Hindlimb muscle (tissue), 1 donor: Measurements from ENCODE around the gene CHD2. TPM values are rescaled to one million over a fixed set of nuclear protein-coding genes. Genes with fewer than 3 reads are reported as not detected.

Experiments used
- DNase-seq: peaks from one replicate; pipeline ENCODE4 v3.0.0-alpha.2; 2013
- polyA plus RNA-seq: library from polyadenylated mRNA; unstranded; fragments of 120-200 nt; gene quantifications from one replicate; pipeline ENCODE4 v1.2.1, GENCODE V29; 2013; ENCODE audit not compliant: insufficient read length

The CHD2 gene
- polyA plus RNA-seq, 1 donor: 57.9 TPM

DNA sequence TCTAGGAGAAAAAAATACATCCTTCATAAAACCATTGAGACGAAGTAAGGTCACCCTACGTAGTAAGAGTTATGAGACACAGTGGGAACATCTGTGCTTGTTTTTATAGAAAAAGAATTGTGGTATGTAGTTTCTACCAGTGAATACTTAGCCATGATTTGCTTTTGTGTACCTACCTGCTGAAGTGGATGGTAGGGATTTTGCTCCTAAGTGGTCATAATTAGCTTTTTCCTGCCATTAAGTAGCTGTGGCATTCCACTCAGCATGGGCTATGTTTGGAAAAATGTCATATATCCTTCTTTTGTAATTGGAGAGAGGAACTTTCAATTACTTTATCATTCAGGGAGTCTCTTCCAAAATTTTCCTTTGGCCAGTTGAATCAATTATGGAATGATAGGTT lies 63.7 kb downstream of the CHD2 start:
- DNase-seq: no peak

DNA sequence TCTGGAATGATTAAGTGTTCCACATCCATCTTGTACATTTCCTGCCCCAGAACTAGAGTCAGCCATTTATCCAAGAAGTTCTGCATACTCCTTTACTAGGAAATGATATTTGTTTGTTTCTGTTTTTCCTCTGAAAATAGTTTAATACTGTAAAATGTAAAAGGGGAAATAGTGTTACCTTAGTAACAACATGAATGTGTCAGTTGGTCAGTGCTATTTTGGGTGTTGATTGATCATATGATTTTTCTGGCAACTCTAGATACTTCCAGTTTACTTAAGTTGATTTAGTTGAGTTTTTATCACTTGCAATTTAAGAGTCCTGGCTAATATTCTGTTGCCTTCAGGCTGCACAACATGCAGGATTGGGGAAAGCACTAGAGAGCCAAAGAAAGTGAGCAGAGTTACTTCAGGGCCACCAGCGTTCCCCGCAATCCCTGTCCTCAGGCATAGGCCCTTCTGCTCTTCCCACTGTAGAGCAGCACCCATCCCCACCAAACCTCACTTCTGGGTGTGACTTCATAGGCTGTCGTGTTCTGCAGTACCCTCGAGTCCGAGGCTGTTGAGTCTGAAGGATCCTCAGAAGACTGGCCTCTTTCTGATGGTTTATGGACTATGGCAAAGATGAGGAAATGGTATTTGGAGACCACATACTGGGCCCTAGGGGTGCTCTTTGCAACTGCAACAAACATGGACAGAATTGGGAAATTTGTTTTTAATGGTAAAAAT lies 69.0 kb downstream of the CHD2 start:
- DNase-seq: no peak

DNA sequence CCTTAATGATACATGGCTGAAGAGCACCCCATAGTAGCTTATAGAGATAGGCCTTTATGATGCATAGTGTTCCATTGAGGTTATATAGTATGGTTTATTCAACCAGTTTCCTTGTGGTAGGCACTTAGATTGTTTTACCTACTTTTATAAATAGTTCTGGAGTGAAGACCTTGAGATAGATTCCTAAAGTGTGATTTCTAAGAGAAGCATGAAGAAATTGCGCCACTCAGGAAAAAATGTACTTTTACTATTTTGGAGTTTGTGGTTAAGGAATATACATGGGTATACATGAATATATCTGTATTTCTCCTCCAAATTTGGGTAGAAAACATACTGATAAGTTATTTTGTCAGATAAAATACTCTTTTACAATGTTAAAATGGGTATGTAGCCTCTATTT lies 70.5 kb downstream of the CHD2 start:
- DNase-seq: no peak

DNA sequence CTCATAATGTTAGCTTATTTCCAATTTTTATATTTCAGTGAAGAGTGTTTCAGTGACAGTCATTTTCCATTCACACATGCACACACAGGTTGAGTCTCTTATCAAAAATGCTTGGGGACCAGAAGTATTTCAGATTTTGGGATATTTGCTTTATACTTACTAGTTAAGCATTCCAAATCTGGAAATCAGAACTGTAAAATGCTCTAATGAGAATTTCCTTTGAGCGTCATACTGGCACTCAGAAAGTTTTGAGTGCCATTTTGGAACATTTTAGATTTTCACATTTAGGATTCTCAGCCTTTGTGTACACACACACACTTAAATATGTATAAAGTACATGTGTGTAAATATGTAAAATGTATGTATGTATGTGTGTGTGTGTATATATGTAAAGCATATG lies 71.0 kb downstream of the CHD2 start:
- DNase-seq: no peak

DNA sequence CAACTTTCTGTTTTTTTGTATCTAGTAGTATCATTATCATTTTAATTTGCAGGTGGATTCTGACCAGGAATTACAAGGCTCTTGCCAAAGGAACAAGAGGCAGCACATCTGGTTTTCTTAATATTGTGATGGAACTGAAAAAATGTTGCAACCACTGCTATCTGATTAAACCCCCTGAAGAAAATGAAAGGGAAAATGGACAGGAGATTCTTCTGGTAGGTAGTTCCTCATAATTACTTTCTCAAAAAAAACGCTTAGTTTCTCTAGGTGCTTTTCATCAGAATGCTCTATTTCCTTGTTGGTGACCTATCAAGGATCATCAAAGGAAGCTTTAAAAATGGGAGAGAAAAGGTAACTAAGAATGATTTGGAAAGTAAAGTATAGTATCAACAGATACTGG lies 71.6 kb downstream of the CHD2 start:
- no peak for DNase-seq

DNA sequence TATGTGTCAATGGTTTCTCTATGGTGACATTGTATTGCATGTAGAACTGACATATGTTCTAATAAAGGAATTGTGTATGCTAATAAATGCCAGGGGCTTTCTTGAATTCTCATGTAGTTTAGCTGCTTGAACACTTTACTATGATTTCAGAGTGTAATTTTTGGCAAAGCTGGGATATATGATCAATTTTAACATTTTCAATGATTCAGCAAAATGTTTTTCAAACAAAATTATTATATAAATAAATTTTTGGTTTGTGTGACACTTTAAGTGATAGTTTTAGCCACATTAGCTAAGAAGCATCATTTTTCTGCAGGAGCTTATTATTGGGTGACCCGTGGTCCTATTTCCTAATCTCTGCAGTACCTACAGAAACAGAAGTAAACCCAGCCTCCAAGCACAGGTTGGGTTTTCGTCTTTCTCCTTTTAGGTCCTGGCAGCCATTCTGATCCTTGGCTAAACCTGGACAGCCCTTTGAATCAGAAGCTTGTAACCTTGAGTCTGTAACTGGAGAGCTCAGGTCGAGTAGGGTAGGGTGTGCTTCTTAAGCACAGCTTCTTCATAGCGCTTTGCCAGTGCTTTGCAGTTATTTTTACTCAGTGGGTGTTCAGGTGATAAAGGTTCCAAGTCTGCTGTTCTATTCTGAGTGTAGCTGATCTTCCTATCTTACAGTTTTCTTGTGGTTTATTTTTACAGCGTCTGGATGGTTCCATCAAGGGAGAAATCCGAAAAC lies 74.2 kb downstream of the CHD2 start:
- no peak for DNase-seq

DNA sequence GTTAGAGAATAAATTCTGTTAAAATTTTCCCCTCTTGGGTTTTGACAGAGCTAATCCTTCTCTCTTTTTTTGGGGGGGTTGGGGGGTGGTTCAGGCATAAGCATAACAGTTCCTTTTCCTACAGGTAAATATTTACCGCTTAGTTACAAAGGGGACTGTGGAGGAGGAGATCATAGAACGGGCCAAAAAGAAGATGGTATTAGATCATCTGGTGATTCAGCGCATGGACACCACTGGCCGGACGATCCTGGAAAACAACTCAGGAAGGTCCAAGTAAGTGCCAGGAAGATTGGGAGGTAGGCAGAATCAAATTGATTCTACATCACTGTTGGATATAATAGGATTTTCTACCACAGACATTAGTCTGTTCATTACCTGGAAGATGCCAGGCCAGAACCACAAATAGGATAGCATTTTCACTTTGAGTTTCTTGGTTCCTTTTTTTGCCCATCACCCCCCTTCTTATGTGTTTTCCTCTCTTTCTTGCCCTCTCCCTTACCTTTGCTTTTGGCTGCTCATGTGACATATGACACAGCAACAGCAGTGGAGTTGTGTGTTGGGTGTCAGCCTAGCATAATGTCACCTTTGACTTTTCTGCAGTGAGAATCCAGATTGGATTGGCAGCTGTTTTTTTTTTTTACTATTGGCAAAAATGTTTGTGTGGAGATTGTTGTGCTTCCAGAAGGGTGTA lies 79.0 kb downstream of the CHD2 start:
- no peak for DNase-seq

DNA sequence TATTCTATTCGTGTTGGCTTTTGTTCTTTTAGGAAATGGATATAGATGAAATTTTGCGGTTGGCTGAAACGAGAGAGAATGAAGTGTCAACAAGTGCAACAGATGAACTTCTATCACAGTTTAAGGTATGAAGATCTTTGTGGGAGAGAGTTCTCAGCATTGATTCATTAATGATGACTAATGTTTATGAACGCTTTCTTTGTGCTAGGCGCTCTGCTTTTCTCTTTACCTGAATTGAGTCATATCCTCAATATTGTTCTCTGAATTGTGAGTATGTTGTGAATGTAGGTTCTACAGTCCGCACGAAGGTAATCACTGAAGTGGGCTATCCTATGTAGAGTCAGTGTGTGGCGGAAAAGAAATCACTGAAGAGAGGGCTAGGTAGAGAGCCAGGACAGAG lies 81.2 kb downstream of the CHD2 start:
- no peak for DNase-seq

DNA sequence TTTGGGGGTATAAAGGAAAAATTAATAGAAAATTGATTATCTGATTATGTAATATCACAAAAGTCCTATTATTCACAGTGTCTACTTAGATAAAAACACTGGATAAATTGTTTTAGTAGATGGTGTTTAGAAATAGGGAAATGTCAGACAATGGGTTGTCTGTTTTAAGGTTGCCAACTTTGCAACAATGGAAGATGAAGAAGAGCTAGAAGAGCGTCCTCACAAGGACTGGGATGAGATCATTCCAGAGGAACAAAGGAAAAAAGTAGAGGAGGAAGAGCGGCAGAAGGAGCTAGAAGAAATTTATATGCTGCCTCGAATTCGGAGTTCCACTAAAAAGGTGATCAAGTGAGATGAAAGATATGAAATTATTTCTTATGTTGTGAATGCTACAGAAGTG lies 84.0 kb downstream of the CHD2 start:
- DNase-seq: no peak

DNA sequence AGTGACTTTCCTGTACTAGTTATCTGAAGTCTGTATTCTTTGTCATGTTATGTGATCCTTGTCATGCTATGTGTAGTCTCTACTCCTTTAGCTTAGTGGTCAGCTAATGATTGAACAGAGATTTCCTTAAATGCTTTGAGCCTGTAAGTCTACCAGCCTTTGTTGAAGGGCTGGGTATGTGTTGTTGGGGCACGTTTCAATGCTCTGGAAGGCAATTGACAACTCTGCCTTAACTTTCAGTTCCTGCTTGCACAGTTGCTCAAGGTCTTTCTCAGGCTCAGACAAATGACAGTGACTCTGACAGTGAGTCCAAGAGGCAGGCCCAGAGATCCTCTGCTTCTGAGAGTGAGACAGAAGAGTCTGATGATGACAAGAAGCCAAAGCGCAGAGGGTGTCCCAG lies 89.3 kb downstream of the CHD2 start:
- DNase-seq: no peak

DNA sequence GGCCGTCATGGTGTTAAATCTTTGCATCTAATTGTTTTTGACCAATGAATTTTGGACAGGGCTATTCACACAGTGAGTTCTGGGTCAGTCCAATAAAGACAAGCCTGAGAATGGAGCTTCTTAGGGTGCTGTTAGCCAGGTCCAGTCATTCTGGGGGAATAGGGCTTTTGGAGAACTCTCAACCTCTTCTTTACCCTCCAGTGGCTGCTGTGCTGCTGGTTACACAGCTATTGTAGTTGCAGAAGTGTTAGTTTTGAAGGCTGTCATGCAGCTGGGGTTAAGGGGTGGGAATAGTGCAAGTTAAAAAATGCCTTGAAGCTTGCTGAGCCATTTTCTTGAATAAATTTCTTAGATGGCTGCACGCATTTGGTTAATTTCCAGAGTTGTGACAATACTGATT lies 89.9 kb downstream of the CHD2 start:
- DNase-seq: no peak

DNA sequence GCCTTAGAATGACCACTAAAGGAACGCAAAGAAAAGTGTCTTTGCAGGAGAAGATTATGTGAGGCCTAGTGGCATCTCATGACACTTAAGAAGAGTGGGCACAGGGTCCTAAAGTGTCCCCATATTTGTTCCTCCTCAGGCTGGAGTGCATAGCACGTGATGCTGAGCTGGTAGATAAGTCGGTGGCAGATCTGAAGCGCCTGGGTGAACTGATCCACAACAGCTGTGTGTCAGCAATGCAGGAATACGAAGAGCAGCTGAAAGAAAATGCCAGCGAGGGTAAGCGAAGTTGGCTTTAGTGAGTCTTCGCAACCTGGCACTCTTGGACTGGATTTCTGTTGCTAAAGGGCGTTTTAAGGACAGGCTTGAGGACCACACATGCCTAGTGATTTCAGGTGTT lies 92.6 kb downstream of the CHD2 start:
- DNase-seq: no peak

DNA sequence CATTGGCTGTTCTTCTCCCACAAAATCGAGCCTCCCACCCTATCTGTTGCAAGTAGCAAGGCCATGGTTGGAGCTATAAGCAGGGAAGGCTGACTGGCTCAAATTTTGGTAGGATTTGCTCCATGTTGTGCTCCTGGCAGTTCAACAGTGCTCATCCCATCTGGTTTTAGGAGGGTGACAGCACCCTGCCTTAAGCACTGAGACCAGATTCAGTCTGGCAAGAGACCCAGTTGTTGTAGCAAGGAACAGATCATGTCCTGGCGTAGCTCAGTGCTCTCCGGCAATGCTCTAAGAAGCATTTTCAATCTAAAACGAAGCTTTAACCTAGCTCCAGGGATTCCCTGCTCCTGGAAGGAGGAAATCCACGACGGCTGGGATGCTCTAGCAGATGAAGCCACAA lies 97.7 kb downstream of the CHD2 start:
- no peak for DNase-seq

DNA sequence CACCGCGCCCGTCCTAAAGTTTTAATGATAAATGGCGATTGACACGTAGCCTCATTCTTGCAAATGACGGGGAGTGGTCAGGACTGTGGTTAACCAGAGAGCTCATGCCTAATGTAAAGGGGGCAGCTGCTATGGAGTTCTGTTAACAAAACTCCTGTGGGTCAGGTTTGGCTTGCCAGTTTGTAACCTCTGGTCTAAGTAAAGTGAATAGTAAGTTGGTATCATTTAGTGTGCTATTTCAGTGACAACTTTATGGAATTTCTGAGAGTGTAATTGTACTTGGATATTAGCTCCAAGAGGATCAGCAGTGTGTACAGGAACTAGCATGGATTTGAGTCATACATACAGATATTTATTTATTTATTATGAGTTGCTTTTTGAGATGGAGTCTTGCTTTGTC lies 101.0 kb downstream of the CHD2 start:
- DNase-seq: no peak

DNA sequence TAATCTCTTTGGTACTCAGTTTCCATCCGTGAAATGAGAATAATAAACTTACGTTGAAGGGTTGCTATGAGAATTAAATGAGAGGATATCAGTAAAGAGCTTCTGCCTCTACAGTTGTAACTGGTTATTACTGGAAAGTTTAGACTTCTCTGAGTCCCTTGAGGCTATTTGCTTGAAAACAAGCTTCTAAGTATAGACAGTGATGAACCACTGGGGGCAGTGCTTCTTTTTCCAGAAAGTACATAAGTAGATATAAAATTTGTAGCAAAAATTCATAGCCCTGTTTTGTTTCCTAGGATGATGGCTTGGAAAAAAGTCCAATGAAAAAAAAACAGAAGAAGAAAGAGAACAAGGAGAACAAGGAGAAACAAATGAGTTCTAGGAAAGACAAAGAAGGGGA lies 101.8 kb downstream of the CHD2 start:
- no peak for DNase-seq

DNA sequence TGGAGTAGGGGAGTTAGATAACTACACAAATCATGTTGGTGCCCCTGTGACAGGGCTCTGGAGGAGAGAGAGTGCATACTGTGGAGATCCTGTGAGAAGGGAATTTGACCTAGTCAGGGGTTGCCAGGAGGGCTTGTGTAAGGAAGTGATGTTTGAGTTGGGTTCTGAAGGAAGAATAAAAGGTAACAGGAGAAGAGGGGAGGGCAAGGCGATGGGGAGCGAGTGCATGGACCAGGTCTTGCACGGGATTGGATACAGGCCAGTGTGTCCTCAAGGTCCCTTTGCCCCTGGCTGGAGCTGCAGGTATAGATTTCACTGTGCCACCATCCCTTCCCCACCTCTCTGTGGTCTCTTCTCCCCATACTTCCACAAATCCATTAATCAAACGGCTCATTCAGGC lies 105.0 kb downstream of the CHD2 start:
- DNase-seq: no peak

DNA sequence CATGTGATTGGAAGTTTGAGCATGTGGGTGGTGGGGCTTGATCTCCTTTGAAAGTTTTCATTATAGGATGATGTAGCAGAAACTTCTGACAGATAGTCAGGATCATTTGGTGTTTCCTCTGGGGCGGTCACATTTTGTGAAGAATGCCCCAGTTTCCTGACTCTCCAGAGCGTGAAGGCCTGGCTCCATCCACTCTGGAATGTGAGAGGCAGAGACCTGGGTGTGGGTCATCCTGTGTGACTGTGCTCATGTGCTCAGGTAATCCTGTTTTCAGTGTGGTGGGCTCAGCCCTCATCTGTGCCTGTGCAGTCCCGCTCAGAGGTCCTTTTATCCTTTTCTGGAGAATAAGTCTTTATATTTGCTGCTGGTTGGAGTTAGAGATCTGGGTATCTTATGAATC lies 107.9 kb downstream of the CHD2 start:
- DNase-seq: no peak

DNA sequence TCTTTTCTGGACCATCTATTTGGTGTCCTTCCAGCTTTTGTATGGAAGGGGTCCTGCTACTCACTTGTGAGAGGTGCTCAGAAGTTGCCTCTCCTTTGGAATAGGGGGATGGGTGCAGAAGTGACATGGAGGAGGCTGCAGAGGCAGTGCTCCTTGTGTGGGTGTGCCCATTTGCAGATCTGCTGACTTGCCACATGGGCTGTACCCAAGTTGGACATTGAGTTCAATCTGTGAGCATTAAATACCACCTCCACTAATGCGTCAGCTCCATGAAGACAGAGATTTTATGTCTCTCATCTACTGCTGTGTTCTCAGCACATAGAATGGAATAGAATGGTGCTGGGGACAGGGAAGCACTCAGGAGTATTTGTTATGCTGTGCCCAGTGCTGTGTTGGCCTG lies 112.7 kb downstream of the CHD2 start:
- no peak for DNase-seq

DNA sequence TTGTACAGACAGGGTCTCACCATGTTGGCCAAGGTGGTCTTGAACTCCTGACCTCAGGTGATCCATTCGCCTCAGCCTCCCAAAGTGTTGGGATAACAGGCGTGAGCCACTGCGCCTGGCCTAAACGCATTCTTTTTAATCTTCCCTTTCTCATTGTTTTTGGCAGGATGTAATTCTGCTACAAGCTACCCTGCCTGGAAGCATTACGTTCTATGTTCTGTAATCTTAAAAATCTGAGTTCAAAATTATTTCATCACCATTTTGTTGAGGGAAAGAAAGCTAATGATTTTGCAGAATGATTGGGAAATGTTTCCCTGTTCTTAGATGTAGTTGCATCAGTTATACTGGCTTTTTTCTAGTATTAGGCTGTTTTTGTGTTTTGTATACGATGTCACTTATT lies 117.4 kb downstream of the CHD2 start:
- no peak for DNase-seq

DNA sequence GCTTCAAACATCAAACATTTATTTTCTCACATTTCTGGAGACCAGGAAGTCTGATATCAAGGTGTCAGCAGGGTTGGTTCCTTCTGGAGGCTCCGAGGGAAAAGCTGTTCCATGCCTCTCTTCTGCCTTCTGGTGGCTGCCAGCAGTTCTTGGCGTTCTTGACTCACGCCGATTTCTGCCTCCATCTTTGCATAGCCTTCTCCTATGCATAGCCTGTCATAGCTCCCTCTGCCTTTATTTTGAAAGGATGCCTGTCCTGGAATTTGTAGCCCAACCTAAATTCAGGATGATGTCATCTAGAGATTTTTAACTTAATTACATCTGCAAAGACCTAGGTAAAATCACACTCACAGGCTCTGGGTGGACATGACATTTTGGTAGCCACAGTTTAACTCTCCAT lies 118.5 kb downstream of the CHD2 start:
- DNase-seq: no peak

DNA sequence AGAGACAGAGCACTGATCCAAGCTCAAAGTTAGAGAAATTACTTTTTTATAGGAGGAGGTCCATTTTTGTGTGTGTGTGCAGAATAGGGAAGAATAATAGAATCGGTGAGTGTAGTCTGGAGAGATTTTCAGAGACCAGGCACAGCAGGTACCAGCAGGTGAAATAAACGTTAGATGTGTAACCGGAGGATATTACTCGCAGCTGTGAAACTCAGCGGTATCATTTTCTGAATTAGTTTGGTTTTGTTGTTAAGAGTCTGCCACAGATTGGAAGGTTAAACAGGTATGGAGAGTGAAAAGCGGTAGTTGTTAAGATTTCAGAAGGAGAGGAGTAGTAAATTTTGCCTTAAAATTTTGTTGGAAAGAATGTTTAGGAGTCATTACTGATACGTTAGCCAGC lies 119.0 kb downstream of the CHD2 start:
- no peak for DNase-seq

DNA sequence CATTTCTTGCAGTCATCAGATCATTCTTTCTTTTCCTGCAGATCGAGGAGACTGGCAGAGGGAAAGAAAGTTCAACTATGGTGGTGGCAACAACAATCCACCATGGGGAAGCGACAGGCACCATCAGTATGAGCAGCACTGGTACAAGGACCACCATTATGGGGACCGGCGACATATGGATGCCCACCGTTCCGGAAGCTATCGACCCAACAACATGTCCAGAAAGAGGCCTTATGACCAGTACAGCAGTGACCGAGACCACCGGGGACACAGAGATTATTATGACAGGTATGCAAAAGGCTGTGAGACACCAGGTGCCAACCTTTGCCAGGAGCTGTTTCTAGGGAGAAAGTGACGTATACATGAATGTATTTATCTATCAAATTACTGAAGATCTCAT lies 119.8 kb downstream of the CHD2 start:
- no peak for DNase-seq

DNA sequence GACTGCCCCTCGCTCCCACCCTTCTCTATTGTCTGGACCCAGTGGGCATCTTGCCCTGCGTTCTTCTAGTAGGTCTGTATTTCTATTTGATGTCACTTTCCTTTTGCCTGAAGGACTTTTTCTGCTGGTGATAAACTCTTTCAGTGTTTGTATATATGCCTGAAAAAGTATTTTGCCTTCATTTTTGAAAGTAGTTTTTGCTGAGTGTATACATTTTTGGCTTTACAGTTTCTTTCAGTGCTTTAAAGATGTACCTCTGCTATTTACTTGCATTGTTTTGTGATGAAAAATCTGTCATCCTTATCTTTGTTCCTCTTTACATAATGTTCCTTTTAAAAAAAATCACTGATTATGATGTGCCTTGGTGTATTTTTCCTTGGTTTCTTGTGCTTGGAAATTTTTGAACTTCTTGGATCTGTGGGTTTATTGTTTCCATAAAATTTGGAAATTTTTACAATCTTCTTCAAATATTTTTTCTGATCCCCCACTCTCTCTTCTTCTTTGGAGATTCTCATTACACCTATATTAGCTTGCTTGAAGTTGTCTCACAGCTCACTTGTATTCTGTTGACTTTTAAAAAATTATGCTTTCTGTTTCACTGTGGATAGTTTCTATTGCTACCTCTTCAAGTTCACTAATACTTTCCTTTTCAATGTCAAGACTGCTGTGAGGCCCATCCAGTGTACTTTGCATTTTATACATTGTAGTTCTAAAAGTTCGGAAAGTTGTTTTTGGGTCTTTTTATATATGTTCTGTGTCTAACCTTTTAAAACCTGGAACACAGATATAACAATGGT lies 121.0 kb downstream of the CHD2 start:
- DNase-seq: no peak
